Germinal center (tissue), 1 donor: ENCODE results near the gene RAB5IF.
"Not testable (repeated sequence)": the region's sequence is repeated elsewhere in the genome, so short reads cannot be mapped to it uniquely, and the experiment has no call there.

Experiments used
- DNase-seq: peaks from one replicate; pipeline ENCODE4 v3.0.0; 2012; ENCODE audit warnings: mixed read lengths, low spot score

Gene RAB5IF

DNA sequence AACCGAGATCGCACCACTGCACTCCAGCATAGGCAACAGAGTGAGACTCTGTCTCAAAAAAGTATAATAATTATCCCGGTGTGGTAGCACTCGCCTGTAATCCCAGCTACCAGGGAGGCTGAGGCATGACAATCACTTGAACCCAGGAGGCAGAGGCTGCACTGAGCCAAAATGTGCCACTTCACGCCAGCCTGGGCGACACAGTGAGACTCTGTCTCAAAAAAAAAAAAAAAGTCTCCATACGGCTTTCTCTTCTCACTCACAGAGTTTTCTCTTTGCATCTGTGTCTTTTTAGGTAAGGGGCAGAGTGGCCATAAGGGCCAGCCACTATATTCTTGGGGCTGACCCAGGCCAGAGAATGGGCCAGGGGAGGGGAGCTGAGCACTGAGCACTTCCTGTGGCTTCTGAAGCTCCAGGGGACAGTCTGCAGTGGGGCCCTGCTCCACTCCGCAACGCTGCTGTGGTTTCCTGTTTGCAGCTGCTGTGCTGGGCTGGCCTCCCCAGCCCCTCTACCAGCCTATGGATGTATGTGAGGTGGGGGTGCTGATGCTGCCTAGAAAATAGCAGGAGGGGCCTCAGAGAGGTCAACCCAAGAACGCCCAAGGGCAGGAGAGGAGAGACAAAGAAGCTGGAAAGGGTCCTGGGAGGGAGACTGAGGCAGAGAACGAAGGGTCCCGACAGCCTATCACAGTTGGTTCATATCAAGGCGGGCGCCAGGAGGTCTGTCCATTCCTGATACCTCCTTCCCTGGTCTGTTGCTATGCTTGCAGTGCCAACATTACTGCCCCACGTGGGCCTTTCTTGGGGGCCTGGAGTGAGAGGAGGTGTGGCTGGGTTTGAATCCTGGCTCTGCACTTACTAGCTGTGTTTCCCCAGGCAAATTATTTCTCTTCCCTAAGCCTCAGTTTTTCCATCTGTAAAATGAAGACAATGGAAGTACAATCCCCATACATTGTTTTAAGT, 24.4 kb downstream of the RAB5IF start:
- no peak for DNase-seq

GRCh38 chr20:36631646-36632045, 26.1 kb downstream of the RAB5IF start:
- DNase-seq: no peak

DNA sequence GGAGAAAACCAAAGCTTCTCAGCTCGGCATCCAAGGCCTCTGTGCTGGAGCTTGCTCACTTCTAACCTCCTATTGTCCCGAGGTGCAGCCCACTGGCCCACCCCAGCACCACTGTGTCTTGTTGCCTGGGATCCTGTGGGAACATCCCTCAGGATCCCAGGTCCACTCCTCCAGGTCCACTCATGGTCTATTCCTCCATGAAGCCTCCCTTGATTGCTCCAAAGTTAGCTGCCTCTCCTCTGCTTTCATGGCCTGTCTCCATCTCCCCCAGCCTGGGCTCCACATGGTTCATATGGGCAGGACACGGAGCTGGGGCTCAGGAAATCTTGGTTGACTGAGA, 26.5 kb downstream of the RAB5IF start:
- DNase-seq: no peak

- DNase-seq: no peak
These were observed 27.1 kb downstream of the RAB5IF start for GRCh38 chr20:36632487-36633284.

DNA sequence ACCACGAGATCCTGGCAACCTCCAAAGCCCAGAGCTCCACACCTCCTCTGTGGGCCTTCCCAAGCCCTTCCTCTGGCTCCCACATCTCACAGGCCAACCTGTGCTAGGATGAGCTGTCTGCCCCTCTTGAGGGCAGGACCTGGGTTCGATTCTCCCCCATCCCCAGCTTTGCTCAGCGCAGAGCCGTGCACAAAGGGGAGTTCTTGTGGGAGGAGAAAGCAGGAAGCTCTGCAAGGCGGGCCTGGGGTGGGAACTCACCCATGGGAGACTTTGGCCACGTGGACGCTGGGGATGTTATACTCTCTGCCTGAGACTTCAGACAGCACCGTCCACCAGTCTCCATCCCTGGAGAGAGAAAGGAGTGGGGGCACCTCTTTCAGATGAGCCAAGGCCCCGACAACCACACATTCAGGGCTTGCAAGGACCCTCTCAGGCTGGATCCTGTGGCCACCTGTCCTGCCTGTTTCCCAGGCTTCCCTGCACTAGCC, 27.8 kb downstream of the RAB5IF start:
- no peak for DNase-seq

DNA sequence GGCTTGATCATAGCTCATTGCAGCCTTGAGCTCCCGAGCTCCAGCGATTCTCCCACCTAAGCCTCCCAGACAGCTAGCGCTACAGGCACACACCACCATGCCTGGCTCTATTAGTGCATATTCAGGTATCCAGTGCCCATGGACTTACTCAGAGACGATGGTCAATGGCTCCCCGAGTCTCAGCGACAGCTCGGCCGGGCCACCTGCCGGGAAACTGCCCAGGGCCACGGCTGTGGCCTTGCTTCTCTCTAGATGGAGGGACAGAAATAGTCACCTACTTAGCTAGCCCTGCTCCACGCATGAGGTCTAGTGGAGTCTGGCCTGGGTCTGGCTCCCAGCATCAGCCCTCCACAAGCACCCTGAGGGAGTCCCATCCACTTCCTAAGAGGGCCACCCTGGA, 28.8 kb downstream of the RAB5IF start:
- no peak for DNase-seq

- DNase-seq: not testable (repeated sequence)
These were observed 33.4 kb downstream of the RAB5IF start for GRCh38 chr20:36638876-36639400.

GRCh38 chr20:36641506-36641843, 35.9 kb downstream of the RAB5IF start:
- DNase-seq: no peak

DNA sequence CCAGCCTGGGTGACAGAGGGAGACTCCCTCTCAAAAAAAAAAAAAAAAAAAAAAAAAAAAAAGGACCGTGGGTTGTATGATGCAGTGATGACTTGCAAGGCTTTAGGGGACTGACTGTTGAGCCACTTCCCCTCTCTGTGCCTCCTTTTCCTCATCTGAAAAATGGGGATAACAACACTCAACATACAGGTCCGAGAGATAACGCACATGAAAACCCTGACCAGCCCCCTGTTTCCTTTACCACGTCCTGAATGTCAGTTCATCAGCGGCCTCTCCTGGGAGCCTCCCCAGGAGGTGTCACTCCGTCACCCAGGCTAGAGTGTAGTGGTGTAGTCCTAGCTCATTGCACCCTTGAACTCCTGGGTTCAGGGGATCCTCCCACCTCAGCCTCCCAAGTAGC, 36.6 kb downstream of the RAB5IF start:
- no peak for DNase-seq

GRCh38 chr20:36644032-36644705, 38.6 kb downstream of the RAB5IF start:
- DNase-seq: no peak

DNA sequence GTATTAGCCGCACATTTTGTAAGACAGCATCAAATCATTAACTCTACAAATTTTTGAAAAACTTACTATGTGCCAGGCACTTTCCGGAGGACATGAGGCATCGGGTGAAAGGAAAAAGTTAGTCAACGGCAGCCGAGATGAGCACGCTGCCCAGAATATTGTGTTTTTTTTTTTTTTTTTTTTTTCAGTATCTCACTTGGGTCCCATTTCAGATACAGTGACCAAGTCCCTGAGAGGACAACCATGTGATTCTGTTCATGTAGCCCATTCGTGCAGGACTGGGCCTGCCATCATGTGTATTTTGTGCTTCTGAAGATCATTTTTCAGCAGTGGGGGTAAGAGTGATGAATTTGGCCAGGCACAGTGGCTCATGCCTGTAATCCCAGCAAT, 39.1 kb downstream of the RAB5IF start:
- DNase-seq: no peak

DNA sequence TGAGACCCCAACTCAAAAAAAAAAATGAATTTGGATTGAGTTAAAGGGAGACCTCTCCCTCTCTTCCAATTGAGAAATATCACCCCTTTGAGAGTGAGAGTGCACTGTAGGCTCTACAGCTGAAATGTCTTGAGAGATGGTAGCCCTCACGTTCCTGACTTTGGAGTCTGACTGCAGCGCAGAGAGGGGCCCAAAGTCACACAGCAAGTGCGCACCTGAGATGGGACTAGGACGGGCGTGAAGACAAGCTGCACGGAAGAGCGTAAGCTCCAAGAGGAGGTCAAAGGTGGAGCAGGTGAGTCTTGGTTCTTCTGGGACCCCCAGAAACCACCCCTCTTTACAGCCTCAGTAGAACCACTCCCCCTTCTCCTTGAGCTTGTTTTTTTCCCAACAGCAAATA, 39.8 kb downstream of the RAB5IF start:
- DNase-seq: no peak

DNA sequence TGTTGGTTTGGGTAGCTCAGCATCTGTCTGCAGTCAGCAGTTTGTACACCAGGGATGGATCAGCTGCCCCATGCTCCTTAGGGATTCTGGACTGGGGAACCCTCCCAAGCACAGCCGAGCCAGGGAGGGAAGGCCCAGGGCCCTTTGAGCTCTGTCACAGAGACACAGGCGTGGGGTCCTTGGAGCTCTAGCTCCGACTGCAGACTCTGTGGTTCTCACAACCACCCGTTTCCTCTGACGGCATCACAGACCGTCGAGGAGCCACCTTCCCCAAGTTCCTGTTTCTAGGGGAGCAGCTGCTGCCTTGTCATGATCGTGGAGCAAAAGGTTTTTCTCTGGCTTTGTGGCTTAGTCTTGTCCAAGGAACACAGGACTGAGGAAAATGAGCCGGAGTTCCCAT, 40.4 kb downstream of the RAB5IF start, which contains the start of gene SLA2:
TSS of gene SLA2 (minus strand) at position 199 of the 400 bp plus-strand sequence. CDS start 4,861 bp downstream, outside the sequence.
- peak; percentile 40 for DNase-seq

- DNase-seq: no peak
These were observed 41.1 kb downstream of the RAB5IF start for GRCh38 chr20:36646678-36647077.

DNA sequence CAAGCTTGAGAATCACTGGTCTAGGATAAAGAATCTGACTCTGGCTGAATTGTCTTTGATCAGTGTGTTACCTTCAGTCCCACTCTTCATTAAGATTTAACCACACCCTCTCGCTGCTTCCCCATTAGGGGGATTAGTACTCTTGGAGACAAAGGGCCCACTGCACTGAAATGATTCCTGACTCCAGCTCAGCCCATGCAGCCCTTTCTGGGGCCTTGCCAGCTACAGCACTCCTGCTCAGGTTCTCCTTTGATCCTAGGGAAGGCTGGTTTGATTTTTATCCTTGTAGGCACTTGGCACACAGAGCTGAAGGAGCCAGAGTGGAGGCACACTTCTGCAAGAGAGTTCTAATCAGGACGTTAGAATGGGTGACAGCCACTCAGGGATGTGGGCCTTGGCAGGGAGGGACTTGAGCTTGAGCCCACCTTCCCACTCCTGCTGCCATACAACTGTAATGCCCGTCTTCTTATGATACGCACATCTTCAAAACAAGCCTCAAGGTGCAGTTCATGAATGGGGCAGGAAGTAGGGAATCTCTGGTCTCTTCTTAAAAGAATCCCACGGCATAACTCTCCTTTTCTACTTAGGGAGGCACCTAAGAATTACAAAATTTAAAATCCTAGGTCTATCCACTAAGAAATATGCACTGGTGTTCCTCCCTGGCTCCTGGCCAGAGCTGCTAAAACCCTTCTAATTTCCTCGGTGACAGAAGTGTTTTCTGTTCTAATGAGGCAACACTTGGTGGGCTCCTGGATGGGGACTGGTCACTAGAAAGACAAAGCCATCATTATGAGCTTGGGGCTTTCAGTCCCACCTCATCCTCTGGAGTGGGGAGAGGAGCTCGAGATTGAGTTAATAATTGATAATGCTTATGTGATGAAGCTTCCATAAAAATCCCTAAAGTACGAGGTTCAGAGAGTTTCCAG, 41.9 kb downstream of the RAB5IF start:
- DNase-seq: no peak

- no peak for DNase-seq
These were observed 47.9 kb downstream of the RAB5IF start for GRCh38 chr20:36653456-36653855.

DNA sequence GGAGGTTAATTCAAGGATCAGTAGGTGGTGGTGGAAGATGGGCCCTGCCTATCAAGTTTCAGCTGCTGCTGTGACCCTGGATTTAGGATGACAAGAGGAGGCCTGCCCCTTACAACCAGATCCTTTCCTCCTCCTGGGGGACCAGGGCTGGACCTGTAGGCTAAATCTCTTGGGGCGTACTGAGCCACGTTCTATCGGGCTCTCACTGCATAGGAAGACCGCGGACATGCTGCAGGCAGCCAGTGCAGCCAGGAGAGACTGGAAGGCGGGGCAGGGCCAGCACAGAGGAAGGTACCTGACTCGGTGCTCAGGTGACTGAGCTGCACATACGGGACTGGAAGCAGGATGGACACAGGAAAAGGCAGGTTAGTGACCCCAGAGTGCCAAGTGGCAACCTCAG, 48.9 kb downstream of the RAB5IF start:
- no peak for DNase-seq

- no peak for DNase-seq
These were observed 49.4 kb downstream of the RAB5IF start for GRCh38 chr20:36655004-36655403.

- DNase-seq: no peak
These were observed 51.2 kb downstream of the RAB5IF start for GRCh38 chr20:36656733-36657132.

- no peak for DNase-seq
These were observed 52.7 kb downstream of the RAB5IF start for GRCh38 chr20:36658300-36658699.
